Activated T-cell treated with anti-CD3 and anti-CD28 coated beads, Interleukin-2, amount 50 U/mL, for 72 hours (primary cell): ENCODE data around the gene DHX15. TPM values are rescaled to one million over a fixed set of nuclear protein-coding genes. Genes with fewer than 3 reads are reported as not detected.
A peak's percentile ranks its signal among the peaks of the same experiment; 100 is the strongest.

Experiments
- ATAC-seq, 2 donors: fragments of 150-1000 bp; cut with Tn5 transposase; replicated peaks in 1 of 2; 2 replicates each; pipeline ENCODE4 v1.10.0; 2021; ENCODE audit warnings: moderate library complexity in 2 of 2, mild to moderate bottlenecking in 1 of 2
- DNase-seq, 2 donors: peaks; one replicate each; pipeline ENCODE4 v3.0.0; 2021 to 2022; ENCODE audit warnings: mixed read lengths in 1 of 2
- H3K27ac Mint-ChIP-seq: one replicate; pipeline ENCODE4 v1.8.0; 2022; ENCODE audit warnings: mild to moderate bottlenecking, moderate library complexity, mixed read lengths
- H3K27me3 Mint-ChIP-seq: one replicate; pipeline ENCODE4 v1.8.0; 2022; ENCODE audit warnings: low read depth, mixed read lengths
- H3K36me3 Mint-ChIP-seq, 2 donors: one replicate each; pipeline ENCODE4 v1.8.0; 2022; ENCODE audit warnings: mixed read lengths in 2 of 2, mild to moderate bottlenecking in 1 of 2; ENCODE audit not compliant: insufficient read depth in 2 of 2
- H3K4me1 Mint-ChIP-seq: one replicate; pipeline ENCODE4 v1.8.0; 2022; ENCODE audit warnings: low read depth, mixed read lengths
- H3K4me3 Mint-ChIP-seq, 2 donors: one replicate each; pipeline ENCODE4 v1.8.0; 2022; ENCODE audit warnings: mild to moderate bottlenecking in 2 of 2, mixed read lengths in 2 of 2, moderate library complexity in 2 of 2
- H3K9me3 Mint-ChIP-seq, 2 donors: one replicate each; pipeline ENCODE4 v1.8.0; 2022; ENCODE audit warnings: mixed read lengths in 2 of 2
- total RNA-seq, 2 donors: library from RNA; stranded (reverse); gene quantifications; one replicate each; pipeline ENCODE4 v1.2.3, GENCODE V29; 2022

Gene DHX15
- total RNA-seq, 2 donors from 2014 or later, result 145 to 150 TPM

- ATAC-seq, result no peak
- H3K27me3 Mint-ChIP-seq, result peaks cover 24% of the 10 kb centered on the region
- H3K9me3 Mint-ChIP-seq, result peaks cover 0 to 1% of the 10 kb centered on the region in 2 donors
- H3K36me3 Mint-ChIP-seq, result peaks cover 0 to 1% of the 10 kb centered on the region in 2 donors
- peaks cover 6% of the 10 kb centered on the region for H3K4me1 Mint-ChIP-seq
- no peak overlapping the region for H3K27ac Mint-ChIP-seq
- DNase-seq, result no peak
- no peak overlapping the region for H3K4me3 Mint-ChIP-seq
Measured at GRCh38 chr4:24603343-24603742, 19.0 kb upstream of the DHX15 start.

GRCh38 chr4:24601121-24601520 is 16.8 kb upstream of the DHX15 start:
- Mint-ChIP-seq H3K36me3 (no peaks in the 10 kb centered on the region), H3K4me3 (no peak overlapping the region), H3K4me1 (peaks cover 6% of the 10 kb centered on the region), H3K27ac (no peak overlapping the region), H3K9me3 (peaks cover 0 to 1% of the 10 kb centered on the region in 2 donors), H3K27me3 (peaks cover 24% of the 10 kb centered on the region)
- no peak for ATAC-seq
- DNase-seq, result no peak

DNA sequence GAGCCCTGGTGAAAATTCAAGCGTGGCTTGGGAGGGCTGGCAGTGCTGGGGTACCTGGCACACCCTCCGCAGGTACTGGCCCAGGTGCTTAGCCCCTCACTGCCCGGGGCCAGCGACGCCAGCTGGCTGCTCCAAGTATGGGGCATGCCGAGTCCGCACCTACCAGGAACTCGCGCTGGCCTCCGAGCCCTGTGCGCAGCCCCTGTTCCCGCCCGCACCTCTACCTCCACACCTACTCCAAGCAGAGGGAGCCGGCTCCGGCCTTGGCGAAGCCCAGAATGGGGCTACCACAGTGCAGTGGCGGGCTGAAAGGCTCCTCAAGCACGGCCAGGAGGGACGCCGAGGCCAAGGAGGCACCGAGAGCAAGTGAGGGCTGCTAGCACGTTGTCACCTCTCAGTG is 14.9 kb upstream of the DHX15 start:
- Mint-ChIP-seq H3K27me3 (peaks cover 11% of the 10 kb centered on the region), H3K4me3 (no peak overlapping the region), H3K9me3 (peaks cover 0 to 1% of the 10 kb centered on the region in 2 donors), H3K27ac (no peak overlapping the region), H3K4me1 (no peaks in the 10 kb centered on the region), H3K36me3 (no peaks in the 10 kb centered on the region)
- DNase-seq (no peak), ATAC-seq (no peak)

DNA sequence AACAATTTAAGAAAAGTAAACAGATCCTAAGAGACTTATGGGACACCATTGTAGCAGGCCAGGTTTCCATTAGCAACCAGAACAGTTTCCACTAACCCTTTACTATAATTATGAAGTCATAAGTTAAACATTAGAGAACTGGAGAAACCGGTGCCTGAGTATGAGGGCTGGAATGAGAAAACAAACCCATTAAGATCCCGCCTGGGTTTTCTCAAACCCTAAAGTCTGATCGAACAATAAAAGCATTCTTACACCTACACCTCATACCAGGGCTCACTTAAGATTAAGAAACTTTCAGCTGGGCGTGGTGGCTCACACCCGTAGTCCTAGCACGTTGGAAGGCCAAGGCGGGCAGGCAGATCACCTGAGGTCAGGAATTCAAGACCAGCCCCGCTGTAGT is 13.7 kb upstream of the DHX15 start:
- peaks cover 7% of the 10 kb centered on the region for H3K27me3 Mint-ChIP-seq
- H3K27ac Mint-ChIP-seq, result no peak overlapping the region
- no peak for DNase-seq
- H3K36me3 Mint-ChIP-seq, result no peaks in the 10 kb centered on the region
- no peaks in the 10 kb centered on the region for H3K4me1 Mint-ChIP-seq
- H3K4me3 Mint-ChIP-seq, result no peak overlapping the region
- ATAC-seq, result no peak
- no peaks in the 10 kb centered on the region for H3K9me3 Mint-ChIP-seq

- Mint-ChIP-seq H3K4me3 (no peak overlapping the region), H3K27me3 (no peaks in the 10 kb centered on the region), H3K9me3 (peaks cover 3 to 5% of the 10 kb centered on the region in 2 donors), H3K4me1 (no peaks in the 10 kb centered on the region), H3K36me3 (peaks cover 5 to 9% of the 10 kb centered on the region in 2 donors), H3K27ac (no peak overlapping the region)
- ATAC-seq (no peak), DNase-seq (no peak)
Measured at GRCh38 chr4:24595659-24596058, 11.3 kb upstream of the DHX15 start.

DNA sequence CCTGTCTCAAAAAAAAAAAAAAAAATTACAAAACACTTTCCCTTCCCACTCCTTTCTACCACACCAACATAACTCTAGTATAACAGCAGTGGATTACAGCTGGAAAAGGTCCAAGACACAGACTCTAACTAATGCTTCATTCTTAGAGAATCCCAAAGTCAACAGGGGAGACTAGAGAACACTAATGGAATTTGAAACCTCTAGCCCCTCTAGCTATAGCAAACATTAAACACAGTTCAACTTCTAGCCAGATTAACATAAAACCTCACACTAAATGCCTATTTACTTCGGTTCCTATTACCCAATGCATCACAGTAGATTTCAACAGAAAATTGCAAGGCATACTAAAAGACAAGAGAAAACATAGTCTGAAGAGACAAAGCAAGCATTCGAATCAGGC is 10.5 kb upstream of the DHX15 start:
- H3K36me3 Mint-ChIP-seq, result peaks cover 5 to 14% of the 10 kb centered on the region in 2 donors
- H3K27ac Mint-ChIP-seq, result no peak overlapping the region
- no peak overlapping the region for H3K4me3 Mint-ChIP-seq

GRCh38 chr4:24589448-24589847 is 5.1 kb upstream of the DHX15 start:
- Mint-ChIP-seq H3K9me3 (peaks cover 10% of the 10 kb centered on the region in 2 donors), H3K4me3 (no peak overlapping the region), H3K4me1 (peaks cover 16% of the 10 kb centered on the region), H3K27ac (no peak overlapping the region), H3K36me3 (peaks cover 9 to 17% of the 10 kb centered on the region in 2 donors), H3K27me3 (no peaks in the 10 kb centered on the region)
- DNase-seq (peak in 1 of 2 donors; percentile 7), ATAC-seq (peak; percentile 57 to 74)

More for the DNA sequence above, 10.5 kb upstream of the DHX15 start:
- Mint-ChIP-seq H3K9me3 (peaks cover 6 to 7% of the 10 kb centered on the region in 2 donors), H3K27me3 (no peaks in the 10 kb centered on the region), H3K4me1 (no peaks in the 10 kb centered on the region)
- ATAC-seq, result no peak
- no peak for DNase-seq

DNA sequence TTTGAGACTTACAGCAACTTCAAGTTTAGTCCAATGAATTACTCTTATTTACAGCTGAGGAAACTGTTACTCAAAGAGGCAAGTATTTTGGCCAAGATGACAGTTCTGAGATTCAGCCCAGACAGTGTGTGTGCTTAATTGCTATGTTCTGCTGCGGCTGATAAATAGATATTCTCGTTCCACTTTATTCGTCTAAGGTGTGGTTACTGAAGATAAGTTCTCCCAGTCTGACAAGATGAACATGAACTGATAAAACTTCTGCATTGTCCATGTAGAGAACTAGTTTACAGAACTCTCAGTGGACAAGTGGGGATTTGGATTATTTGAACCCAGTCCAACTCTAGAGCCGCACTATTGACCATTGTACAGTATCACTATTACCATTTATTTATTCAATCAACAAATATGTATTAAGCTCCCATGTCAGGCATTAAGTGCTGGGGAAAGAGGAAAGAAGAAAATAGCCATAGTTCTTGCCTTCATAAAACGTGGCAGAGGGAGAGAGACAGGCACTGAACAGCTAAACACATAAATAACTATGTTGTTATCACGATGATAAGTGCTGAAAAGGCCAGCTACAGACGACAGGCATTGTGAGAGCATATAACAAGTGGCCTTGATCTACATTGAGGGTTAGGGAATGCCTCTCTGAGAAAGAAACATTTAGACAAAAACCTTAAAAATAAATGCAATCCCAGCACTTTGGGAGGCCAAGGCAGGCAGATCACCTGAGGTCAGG is 4.0 kb upstream of the DHX15 start:
- DNase-seq, result no peak
- H3K4me3 Mint-ChIP-seq, result no peak overlapping the region
- H3K9me3 Mint-ChIP-seq, result peaks cover 10% of the 10 kb centered on the region in 2 donors
- H3K36me3 Mint-ChIP-seq, result peaks cover 14 to 21% of the 10 kb centered on the region in 2 donors
- no peak overlapping the region for H3K27ac Mint-ChIP-seq
- no peaks in the 10 kb centered on the region for H3K27me3 Mint-ChIP-seq
- H3K4me1 Mint-ChIP-seq, result peaks cover 17% of the 10 kb centered on the region
- ATAC-seq, result no peak

- H3K4me1 Mint-ChIP-seq, result peaks cover 51% of the 10 kb centered on the region
- peaks cover 13 to 32% of the 10 kb centered on the region in 2 donors for H3K36me3 Mint-ChIP-seq
- no peaks in the 10 kb centered on the region for H3K9me3 Mint-ChIP-seq
- H3K27ac Mint-ChIP-seq, result peak overlapping the region; percentile 99
- H3K27me3 Mint-ChIP-seq, result no peaks in the 10 kb centered on the region
- peak overlapping the region; percentile 92 to 99 for H3K4me3 Mint-ChIP-seq
- DNase-seq (peak; percentile 43 to 57), ATAC-seq (peak; percentile 26 to 34)
Measured at GRCh38 chr4:24583451-24584210, 723 bp downstream of the DHX15 start.

- no peaks in the 10 kb centered on the region for H3K27me3 Mint-ChIP-seq
- peaks cover 13 to 36% of the 10 kb centered on the region in 2 donors for H3K36me3 Mint-ChIP-seq
- H3K9me3 Mint-ChIP-seq, result no peaks in the 10 kb centered on the region
- DNase-seq, result no peak
- no peak for ATAC-seq
- H3K4me3 Mint-ChIP-seq, result peak overlapping the region; percentile 92 to 99
- H3K4me1 Mint-ChIP-seq, result peaks cover 63% of the 10 kb centered on the region
- peak overlapping the region; percentile 99 for H3K27ac Mint-ChIP-seq
Measured at GRCh38 chr4:24582235-24582832, 2.0 kb downstream of the DHX15 start.

DNA sequence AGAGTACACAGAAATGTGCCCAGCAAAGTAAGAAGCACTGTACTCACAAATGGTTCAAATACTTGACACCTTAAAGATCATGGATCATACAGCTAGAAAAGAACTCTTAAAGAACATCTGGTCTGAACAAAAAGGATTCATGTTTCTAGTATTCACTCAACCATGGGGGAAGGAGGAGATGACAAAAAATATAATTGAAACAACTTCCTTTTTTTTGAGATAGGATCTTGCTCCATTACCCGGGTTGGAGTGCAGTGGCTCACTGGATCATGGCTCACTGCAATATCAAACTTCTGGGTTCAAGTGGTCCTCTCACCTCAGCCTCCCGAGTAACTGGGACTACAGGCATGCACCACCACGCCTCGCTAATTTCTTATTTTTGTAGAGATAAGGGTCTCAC is 6.0 kb downstream of the DHX15 start:
- peaks cover 19 to 54% of the 10 kb centered on the region in 2 donors for H3K36me3 Mint-ChIP-seq
- no peak for ATAC-seq
- DNase-seq, result no peak
- H3K9me3 Mint-ChIP-seq, result no peaks in the 10 kb centered on the region
- H3K4me1 Mint-ChIP-seq, result peaks cover 94% of the 10 kb centered on the region
- no peaks in the 10 kb centered on the region for H3K27me3 Mint-ChIP-seq
- peak overlapping the region; percentile 93 for H3K27ac Mint-ChIP-seq
- peak overlapping the region; percentile 50 to 61 for H3K4me3 Mint-ChIP-seq

GRCh38 chr4:24576276-24576675 is 8.1 kb downstream of the DHX15 start:
- peaks cover 94% of the 10 kb centered on the region for H3K4me1 Mint-ChIP-seq
- H3K4me3 Mint-ChIP-seq, result peak overlapping the region in 1 of 2 donors; percentile 4

GRCh38 chr4:24574236-24574635 is 10.1 kb downstream of the DHX15 start:
- H3K4me3 Mint-ChIP-seq, result no peak overlapping the region
- H3K9me3 Mint-ChIP-seq, result no peaks in the 10 kb centered on the region
- peaks cover 21 to 59% of the 10 kb centered on the region in 2 donors for H3K36me3 Mint-ChIP-seq
- DNase-seq (no peak), ATAC-seq (no peak)
- peak overlapping the region; percentile 81 for H3K27ac Mint-ChIP-seq
- H3K27me3 Mint-ChIP-seq, result no peaks in the 10 kb centered on the region
- H3K4me1 Mint-ChIP-seq, result peaks cover 96% of the 10 kb centered on the region

More at GRCh38 chr4:24576276-24576675, 8.1 kb downstream of the DHX15 start:
- Mint-ChIP-seq H3K27ac (peak overlapping the region; percentile 39), H3K9me3 (no peaks in the 10 kb centered on the region), H3K27me3 (no peaks in the 10 kb centered on the region), H3K36me3 (peaks cover 19 to 53% of the 10 kb centered on the region in 2 donors)
- DNase-seq (no peak), ATAC-seq (no peak)
